HL-60 (cell line): Measurements from ENCODE around the gene SPIRE1.
A peak's percentile ranks its signal among the peaks of the same experiment; 100 is the strongest.

ENCODE experiments used
- DNase-seq, 2 experiments: peaks; one replicate each; pipeline ENCODE4 v3.0.0-alpha.2; 2010 to 2020; ENCODE audit warnings: low read depth in 1 of 2, low spot score in 1 of 2
- H3K27ac ChIP-seq: fragments of 250-450 bp; sonication (Bioruptor Pico); replicated peaks from 2 replicates; pipeline ENCODE4 v1.5.1; 2020; ENCODE audit warnings: mild to moderate bottlenecking, moderate library complexity
- H3K27me3 ChIP-seq: fragments of 250-450 bp; sonication (Bioruptor Pico); 2 replicates; pipeline ENCODE4 v1.5.1; 2021; ENCODE audit warnings: mild to moderate bottlenecking, moderate library complexity; ENCODE audit not compliant: insufficient read depth, poor library complexity, severe bottlenecking
- H3K4me3 ChIP-seq: replicated peaks from 2 replicates; pipeline ENCODE4 v1.5.1; 2011; ENCODE audit warnings: mild to moderate bottlenecking, control low read depth, low read length; ENCODE audit not compliant: insufficient read depth
- CTCF ChIP-seq: IDR thresholded peaks from one replicate; pipeline ENCODE4 v1.5.1; 2011; ENCODE audit warnings: low read length, control low read depth, inconsistent platforms; ENCODE audit not compliant: insufficient read depth
- GABPA ChIP-seq: IDR thresholded peaks from 2 replicates; pipeline ENCODE4 v1.6.1; 2012; ENCODE audit warnings: low read depth
- POLR2AphosphoS5 ChIP-seq: IDR thresholded peaks from 2 replicates; pipeline ENCODE4 v1.6.1; 2012; ENCODE audit warnings: low read depth
- REST ChIP-seq: IDR thresholded peaks from 2 replicates; pipeline ENCODE4 v1.6.1; 2012; ENCODE audit warnings: low read depth; ENCODE audit not compliant: insufficient replicate concordance
- SPI1 ChIP-seq: IDR thresholded peaks from 2 replicates; pipeline ENCODE4 v1.6.1; 2012; ENCODE audit warnings: low read depth, mild to moderate bottlenecking, borderline replicate concordance

SPIRE1 gene

GRCh38 chr18:12559319-12559718 lies 98.6 kb downstream of the SPIRE1 start:
- no peak for TF ChIP-seq SPI1
- TF ChIP-seq CTCF: no peak
- no peak for TF ChIP-seq GABPA
- TF ChIP-seq REST: no peak
- no peak for TF ChIP-seq POLR2AphosphoS5
- Histone ChIP-seq H3K27me3 (no peaks in the 10 kb centered on the region), H3K27ac (no peak overlapping the region), H3K4me3 (no peak overlapping the region)
- DNase-seq: no peak

- Histone ChIP-seq H3K4me3 (no peak overlapping the region), H3K27ac (no peak overlapping the region), H3K27me3 (no peaks in the 10 kb centered on the region)
- DNase-seq: no peak
- TF ChIP-seq CTCF (no peak), POLR2AphosphoS5 (no peak), GABPA (no peak), SPI1 (no peak), REST (no peak)
Measured at GRCh38 chr18:12556946-12557806, 100.7 kb downstream of the SPIRE1 start.

GRCh38 chr18:12554796-12555388 lies 103.0 kb downstream of the SPIRE1 start:
- no peak overlapping the region for H3K4me3 ChIP-seq
- no peak overlapping the region for H3K27ac ChIP-seq
- TF ChIP-seq GABPA: no peak
- no peak for TF ChIP-seq REST
- no peak for TF ChIP-seq SPI1
- no peak for TF ChIP-seq POLR2AphosphoS5
- no peak for TF ChIP-seq CTCF
- peaks cover 2% of the 10 kb centered on the region for H3K27me3 ChIP-seq
- peak in 1 of 2 experiments; percentile 5 for DNase-seq
